ENCODE measurements around the gene UTS2R.

Gene UTS2R

GRCh38 chr17:82402865-82403264 lies 31.3 kb downstream of the UTS2R start:
- intact Hi-C loops (cut with DNase I; ENCODE audit: low total_unique reads) = no loop called here
- H3K36me3 ChIP-seq = peaks cover 30 to 67% (median 39%) of the 10 kb centered on the region in 3 donors
- no peaks in the 10 kb centered on the region for H3K27me3 ChIP-seq
- no peak for DNase-seq
- H3K27ac ChIP-seq = no peak overlapping the region
- H3K4me1 ChIP-seq = peaks cover 0 to 10% (median 7%) of the 10 kb centered on the region in 4 donors
- no peaks in the 10 kb centered on the region for H3K9me3 ChIP-seq
- no peak overlapping the region for H3K4me3 ChIP-seq
- TF ChIP-seq CTCF (IDR thresholded peaks at IDR 0.05) = no peak

- H3K9me3 ChIP-seq = no peaks in the 10 kb centered on the region
- peaks cover 0 to 8% (median 6%) of the 10 kb centered on the region in 4 donors for H3K4me1 ChIP-seq
- H3K27ac ChIP-seq = no peak overlapping the region
- peaks cover 32 to 73% (median 41%) of the 10 kb centered on the region in 3 donors for H3K36me3 ChIP-seq
- no peaks in the 10 kb centered on the region for H3K27me3 ChIP-seq
- no peak for DNase-seq
- TF ChIP-seq CTCF (IDR thresholded peaks at IDR 0.05) = no peak
- intact Hi-C loops (cut with DNase I; ENCODE audit: low total_unique reads) = no loop called here
- H3K4me3 ChIP-seq = no peak overlapping the region
Measured at GRCh38 chr17:82403662-82404660, 32.4 kb downstream of the UTS2R start.

- TF ChIP-seq CTCF (IDR thresholded peaks at IDR 0.05) = no peak
- intact Hi-C loops (cut with DNase I; ENCODE audit: low total_unique reads) = no loop called here
- H3K27me3 ChIP-seq = no peaks in the 10 kb centered on the region
Measured at GRCh38 chr17:82405051-82405450, 33.5 kb downstream of the UTS2R start.

GRCh38 chr17:82406131-82406671 lies 34.6 kb downstream of the UTS2R start:
- intact Hi-C loops (cut with DNase I; ENCODE audit: low total_unique reads) = no loop called here
- DNase-seq = no peak
- no peak for TF ChIP-seq CTCF (IDR thresholded peaks at IDR 0.05)
- H3K4me3 ChIP-seq = no peak overlapping the region
- H3K4me1 ChIP-seq = no peaks in the 10 kb centered on the region
- no peaks in the 10 kb centered on the region for H3K9me3 ChIP-seq
- H3K36me3 ChIP-seq = peaks cover 34 to 81% (median 42%) of the 10 kb centered on the region in 3 donors
- no peaks in the 10 kb centered on the region for H3K27me3 ChIP-seq
- H3K27ac ChIP-seq = no peak overlapping the region

More at GRCh38 chr17:82405051-82405450, 33.5 kb downstream of the UTS2R start:
- H3K9me3 ChIP-seq = no peaks in the 10 kb centered on the region
- H3K4me1 ChIP-seq = no peaks in the 10 kb centered on the region
- no peak for DNase-seq
- no peak overlapping the region for H3K4me3 ChIP-seq
- H3K36me3 ChIP-seq = peaks cover 38 to 80% (median 47%) of the 10 kb centered on the region in 3 donors
- H3K27ac ChIP-seq = no peak overlapping the region

GRCh38 chr17:82407255-82407654 lies 35.7 kb downstream of the UTS2R start:
- DNase-seq = no peak
- Histone ChIP-seq H3K9me3 (no peaks in the 10 kb centered on the region), H3K4me1 (no peaks in the 10 kb centered on the region), H3K27me3 (no peaks in the 10 kb centered on the region), H3K4me3 (no peak overlapping the region), H3K27ac (no peak overlapping the region), H3K36me3 (peaks cover 29 to 74% (median 36%) of the 10 kb centered on the region in 3 donors)
- intact Hi-C loops (cut with DNase I; ENCODE audit: low total_unique reads) = no loop called here
- TF ChIP-seq CTCF (IDR thresholded peaks at IDR 0.05) = no peak
